ENCODE measurements around the gene MDM4.
"Not testable (repeated sequence)": the region's sequence is repeated elsewhere in the genome, so short reads cannot be mapped to it uniquely, and the experiment has no call there.

MDM4 gene

GRCh38 chr1:204507317-204508105, 8.7 kb upstream of the MDM4 start:
- no peak for TF ChIP-seq CTCF (IDR thresholded peaks at IDR 0.05; ENCODE audit: control extremely low read depth, extremely low read depth, low read depth, missing control alignments)
- no peak for DNase-seq (ENCODE audit: extremely low spot score)
- ChIA-PET POLR2A (interaction anchor here (0.5 to 2.5 kb wide), 7 partner anchors 9 to 99 kb away, joined by 3 to 25 read pairs (median 3); partner anchors contain the start of genes MDM4 and PIK3C2B), CTCF (interaction anchor here (1.1 to 39.3 kb wide), 8 partner anchors 9 to 299 kb away, joined by 4 to 1775 read pairs (median 10); partner anchors contain the start of genes MDM4 and PIK3C2B)

GRCh38 chr1:204509186-204509635, 7.0 kb upstream of the MDM4 start:
- POLR2A ChIA-PET = interaction anchor here (0.6 to 1.1 kb wide), 2 partner anchors 9 to 23 kb away, joined by 3 to 8 read pairs; no protein-coding TSS in a partner anchor

GRCh38 chr1:204511366-204511765, 4.8 kb upstream of the MDM4 start:
- DNase-seq (ENCODE audit: extremely low spot score) = no peak
- ChIA-PET CTCF (interaction anchor here (0.9 kb wide), 1 partner anchor 80 kb away, joined by 3 read pairs; no protein-coding TSS in a partner anchor), POLR2A (no interaction called here)
- TF ChIP-seq CTCF (IDR thresholded peaks at IDR 0.05; ENCODE audit: control extremely low read depth, extremely low read depth, low read depth, missing control alignments) = no peak

More at GRCh38 chr1:204509186-204509635, 7.0 kb upstream of the MDM4 start:
- TF ChIP-seq CTCF (IDR thresholded peaks at IDR 0.05; ENCODE audit: control extremely low read depth, extremely low read depth, low read depth, missing control alignments) = no peak
- no peak for DNase-seq (ENCODE audit: extremely low spot score)
- CTCF ChIA-PET = interaction anchor here (0.9 to 39.3 kb wide), 5 partner anchors 9 to 111 kb away, joined by 3 to 1775 read pairs (median 4); no protein-coding TSS in a partner anchor

GRCh38 chr1:204513117-204513716, 3.0 kb upstream of the MDM4 start:
- peak; percentile 69 for DNase-seq (ENCODE audit: extremely low spot score)
- ChIA-PET POLR2A (interaction anchor here (0.7 kb wide), 3 partner anchors 9 to 291 kb away, joined by 3 to 5 read pairs (median 3); no protein-coding TSS in a partner anchor), CTCF (interaction anchor here (0.7 to 7.5 kb wide), 4 partner anchors 15 to 294 kb away, joined by 3 to 56 read pairs (median 5); no protein-coding TSS in a partner anchor)
- no peak for TF ChIP-seq CTCF (IDR thresholded peaks at IDR 0.05; ENCODE audit: control extremely low read depth, extremely low read depth, low read depth, missing control alignments)

- no peak for DNase-seq (ENCODE audit: extremely low spot score)
- CTCF ChIA-PET = interaction anchor here (0.8 to 7.5 kb wide), 9 partner anchors 8 to 292 kb away, joined by 3 to 56 read pairs (median 8); no protein-coding TSS in a partner anchor
- POLR2A ChIA-PET = interaction anchor here (2.6 to 3.4 kb wide), 2 partner anchors 8 to 16 kb away, joined by 25 to 26 read pairs; no protein-coding TSS in a partner anchor
- no peak for TF ChIP-seq CTCF (IDR thresholded peaks at IDR 0.05; ENCODE audit: control extremely low read depth, extremely low read depth, low read depth, missing control alignments)
These were observed 1.4 kb upstream of the MDM4 start for GRCh38 chr1:204514828-204515227.

GRCh38 chr1:204517382-204517781, 1.2 kb downstream of the MDM4 start:
- ChIA-PET POLR2A (interaction anchor here (1.4 to 3.4 kb wide), 3 partner anchors 8 to 23 kb away, joined by 3 to 25 read pairs (median 10); partner anchors contain the start of gene PIK3C2B), CTCF (interaction anchor here (1.5 to 7.5 kb wide), 5 partner anchors 10 to 290 kb away, joined by 3 to 56 read pairs (median 15); partner anchors contain the start of gene PIK3C2B)
- not testable (repeated sequence) for DNase-seq (ENCODE audit: extremely low spot score)
